ENCODE data around the gene DCAF5.

DNA sequence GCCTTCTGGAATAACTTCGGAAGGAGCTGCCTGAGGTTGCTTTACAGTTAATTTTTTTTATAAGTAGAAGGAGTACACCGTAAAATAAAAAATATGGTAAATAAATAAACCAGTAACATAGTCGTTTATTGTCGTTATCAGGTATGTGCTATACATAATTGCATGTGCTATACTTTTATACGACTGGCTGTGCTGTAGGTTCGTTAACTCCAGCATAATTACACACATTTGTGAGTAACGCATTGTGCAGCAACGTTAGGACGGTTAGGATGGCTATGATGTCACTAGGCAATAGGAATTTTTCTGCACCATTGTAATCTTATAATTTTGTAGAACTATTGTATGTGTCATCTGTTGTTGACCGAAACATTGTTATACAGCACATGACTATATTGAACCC is 46.9 kb upstream of the DCAF5 start:
- no peak for TF ChIP-seq POLR2A (IDR thresholded peaks at IDR 0.05; ENCODE audit: extremely low read depth, insufficient read length)
- TF ChIP-seq, protein P1, sequence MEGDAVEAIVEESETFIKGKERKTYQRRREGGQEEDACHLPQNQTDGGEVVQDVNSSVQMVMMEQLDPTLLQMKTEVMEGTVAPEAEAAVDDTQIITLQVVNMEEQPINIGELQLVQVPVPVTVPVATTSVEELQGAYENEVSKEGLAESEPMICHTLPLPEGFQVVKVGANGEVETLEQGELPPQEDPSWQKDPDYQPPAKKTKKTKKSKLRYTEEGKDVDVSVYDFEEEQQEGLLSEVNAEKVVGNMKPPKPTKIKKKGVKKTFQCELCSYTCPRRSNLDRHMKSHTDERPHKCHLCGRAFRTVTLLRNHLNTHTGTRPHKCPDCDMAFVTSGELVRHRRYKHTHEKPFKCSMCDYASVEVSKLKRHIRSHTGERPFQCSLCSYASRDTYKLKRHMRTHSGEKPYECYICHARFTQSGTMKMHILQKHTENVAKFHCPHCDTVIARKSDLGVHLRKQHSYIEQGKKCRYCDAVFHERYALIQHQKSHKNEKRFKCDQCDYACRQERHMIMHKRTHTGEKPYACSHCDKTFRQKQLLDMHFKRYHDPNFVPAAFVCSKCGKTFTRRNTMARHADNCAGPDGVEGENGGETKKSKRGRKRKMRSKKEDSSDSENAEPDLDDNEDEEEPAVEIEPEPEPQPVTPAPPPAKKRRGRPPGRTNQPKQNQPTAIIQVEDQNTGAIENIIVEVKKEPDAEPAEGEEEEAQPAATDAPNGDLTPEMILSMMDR (IDR thresholded peaks at IDR 0.05; ENCODE audit: low read depth, low read length): no peak
- TF ChIP-seq, protein P2, sequence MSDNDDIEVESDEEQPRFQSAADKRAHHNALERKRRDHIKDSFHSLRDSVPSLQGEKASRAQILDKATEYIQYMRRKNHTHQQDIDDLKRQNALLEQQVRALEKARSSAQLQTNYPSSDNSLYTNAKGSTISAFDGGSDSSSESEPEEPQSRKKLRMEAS (IDR thresholded peaks at IDR 0.05; ENCODE audit: low read depth, low read length): no peak

Measured in NB4 (cell line).